ENCODE measurements around the gene UBE2B.
"Not testable (repeated sequence)": the region's sequence is repeated elsewhere in the genome, so short reads cannot be mapped to it uniquely, and the experiment has no call there.

Gene UBE2B

DNA sequence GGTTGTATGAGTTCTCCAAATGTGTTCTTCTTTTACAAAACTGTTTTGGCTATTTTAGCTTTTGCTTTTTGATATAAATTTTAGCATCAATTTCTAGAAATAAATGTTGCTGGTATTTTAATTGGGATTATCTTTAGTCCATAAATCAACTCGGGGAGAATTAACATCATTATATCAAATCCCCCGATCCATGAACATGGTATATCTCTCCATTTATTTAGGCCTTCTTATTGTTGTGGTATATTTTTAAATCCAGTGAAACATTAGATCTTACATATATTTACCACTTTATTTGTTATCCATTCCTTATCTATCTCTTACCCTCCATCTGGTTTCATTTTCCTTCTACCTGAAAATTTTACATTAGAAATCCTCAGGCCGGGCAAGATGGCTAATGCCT, 47.6 kb downstream of the UBE2B start:
- DNase-seq (ENCODE audit: low spot score) = no peak
- TF ChIP-seq, protein P1, sequence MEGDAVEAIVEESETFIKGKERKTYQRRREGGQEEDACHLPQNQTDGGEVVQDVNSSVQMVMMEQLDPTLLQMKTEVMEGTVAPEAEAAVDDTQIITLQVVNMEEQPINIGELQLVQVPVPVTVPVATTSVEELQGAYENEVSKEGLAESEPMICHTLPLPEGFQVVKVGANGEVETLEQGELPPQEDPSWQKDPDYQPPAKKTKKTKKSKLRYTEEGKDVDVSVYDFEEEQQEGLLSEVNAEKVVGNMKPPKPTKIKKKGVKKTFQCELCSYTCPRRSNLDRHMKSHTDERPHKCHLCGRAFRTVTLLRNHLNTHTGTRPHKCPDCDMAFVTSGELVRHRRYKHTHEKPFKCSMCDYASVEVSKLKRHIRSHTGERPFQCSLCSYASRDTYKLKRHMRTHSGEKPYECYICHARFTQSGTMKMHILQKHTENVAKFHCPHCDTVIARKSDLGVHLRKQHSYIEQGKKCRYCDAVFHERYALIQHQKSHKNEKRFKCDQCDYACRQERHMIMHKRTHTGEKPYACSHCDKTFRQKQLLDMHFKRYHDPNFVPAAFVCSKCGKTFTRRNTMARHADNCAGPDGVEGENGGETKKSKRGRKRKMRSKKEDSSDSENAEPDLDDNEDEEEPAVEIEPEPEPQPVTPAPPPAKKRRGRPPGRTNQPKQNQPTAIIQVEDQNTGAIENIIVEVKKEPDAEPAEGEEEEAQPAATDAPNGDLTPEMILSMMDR (IDR thresholded peaks at IDR 0.05; ENCODE audit: extremely low read depth, missing control alignments) = no peak

- TF ChIP-seq, protein P1 (IDR thresholded peaks at IDR 0.05; ENCODE audit: extremely low read depth, missing control alignments) = no peak
- DNase-seq (ENCODE audit: low spot score) = no peak
These were observed 49.0 kb downstream of the UBE2B start for GRCh38 chr5:134420343-134420742.

DNA sequence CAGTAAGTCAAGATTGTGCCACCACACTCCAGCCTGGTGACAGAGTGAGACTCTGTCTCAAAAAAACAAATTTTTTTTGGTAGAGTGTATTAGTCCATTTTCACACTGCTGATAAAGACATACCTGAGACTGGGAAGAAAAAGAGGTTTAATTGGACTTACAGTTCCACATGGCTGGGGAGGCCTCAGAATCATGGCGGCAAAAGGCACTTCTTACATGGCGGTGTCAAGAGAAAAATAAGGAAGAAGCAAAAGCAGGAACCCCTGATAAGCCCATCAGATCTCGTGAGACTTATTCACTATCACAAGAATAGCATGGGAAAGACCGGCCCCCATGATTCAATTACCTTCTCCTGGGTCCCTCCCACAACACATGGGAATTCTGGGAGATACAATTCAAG, 49.7 kb downstream of the UBE2B start:
- DNase-seq (ENCODE audit: low spot score) = not testable (repeated sequence)

DNA sequence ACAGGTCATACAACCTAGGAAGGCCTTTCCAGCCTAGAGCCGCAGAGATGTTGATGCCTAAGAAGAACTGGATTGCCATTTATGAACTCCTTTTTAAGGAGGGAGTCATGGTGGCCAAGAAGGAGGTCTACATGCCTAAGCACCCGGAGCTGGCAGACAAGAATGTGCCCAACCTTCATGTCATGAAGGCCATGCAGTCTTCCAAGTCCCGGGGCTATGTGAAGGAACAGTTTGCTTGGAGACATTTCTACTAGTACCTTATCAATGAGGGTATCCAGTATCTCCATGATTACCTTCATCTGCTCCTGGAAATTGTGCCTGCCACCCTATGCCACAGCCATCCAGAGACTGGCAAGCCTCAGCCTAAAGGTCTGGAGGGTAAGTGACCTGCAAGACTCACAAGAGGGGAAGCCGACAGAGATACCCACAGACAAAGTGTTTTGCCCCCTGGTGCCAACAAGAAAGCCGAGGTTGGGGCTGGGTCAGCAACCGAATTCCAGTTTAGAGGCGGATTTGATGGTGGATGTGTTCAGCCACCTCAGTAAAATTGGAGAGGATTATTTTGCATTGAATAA, 51.5 kb downstream of the UBE2B start:
- TF ChIP-seq, protein P1 (IDR thresholded peaks at IDR 0.05; ENCODE audit: extremely low read depth, missing control alignments) = no peak
- DNase-seq (ENCODE audit: low spot score) = no peak

GRCh38 chr5:134423376-134423775, 52.0 kb downstream of the UBE2B start:
- DNase-seq (ENCODE audit: low spot score) = no peak
- TF ChIP-seq, protein P1 (IDR thresholded peaks at IDR 0.05; ENCODE audit: extremely low read depth, missing control alignments) = no peak

GRCh38 chr5:134426361-134426760, 55.0 kb downstream of the UBE2B start:
- TF ChIP-seq, protein P1 (IDR thresholded peaks at IDR 0.05; ENCODE audit: extremely low read depth, missing control alignments) = no peak
- no peak for DNase-seq (ENCODE audit: low spot score)

DNA sequence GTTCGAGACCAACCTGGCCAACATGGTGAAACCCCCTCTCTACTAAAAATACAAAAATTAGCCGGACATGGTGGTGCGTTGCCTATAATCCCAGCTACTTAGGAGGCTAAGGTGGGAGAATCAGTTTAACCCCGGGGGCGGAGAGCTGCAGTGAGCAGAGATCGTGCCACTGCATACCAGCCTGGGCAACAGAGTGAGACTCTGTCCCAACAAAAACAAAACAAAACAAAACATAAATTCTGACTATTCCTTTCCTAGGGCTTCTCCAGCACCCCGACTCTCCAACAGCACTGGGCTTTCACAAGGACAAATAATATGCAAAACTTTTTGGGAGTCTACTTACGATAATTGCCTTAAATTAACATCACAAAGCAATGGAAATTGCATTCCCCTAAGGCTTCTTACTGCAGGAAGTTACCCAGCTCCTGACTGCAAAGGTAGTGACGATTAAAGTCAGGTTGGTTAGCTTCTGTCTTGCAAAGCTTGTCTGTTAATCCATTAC, 56.2 kb downstream of the UBE2B start:
- no peak for DNase-seq (ENCODE audit: low spot score)
- TF ChIP-seq, protein P1 (IDR thresholded peaks at IDR 0.05; ENCODE audit: extremely low read depth, missing control alignments) = no peak

GRCh38 chr5:134430001-134430569, 58.7 kb downstream of the UBE2B start:
- DNase-seq (ENCODE audit: low spot score) = no peak
- TF ChIP-seq, protein P1 (IDR thresholded peaks at IDR 0.05; ENCODE audit: extremely low read depth, missing control alignments) = no peak
